AML-193 (cell line): ENCODE results near the gene ISCA1.

ENCODE experiments used
- DNase-seq, 2 experiments: peaks; one replicate each; lab custom pipeline; 2025; lab: John Stamatoyannopoulos, UW

Gene ISCA1

DNA sequence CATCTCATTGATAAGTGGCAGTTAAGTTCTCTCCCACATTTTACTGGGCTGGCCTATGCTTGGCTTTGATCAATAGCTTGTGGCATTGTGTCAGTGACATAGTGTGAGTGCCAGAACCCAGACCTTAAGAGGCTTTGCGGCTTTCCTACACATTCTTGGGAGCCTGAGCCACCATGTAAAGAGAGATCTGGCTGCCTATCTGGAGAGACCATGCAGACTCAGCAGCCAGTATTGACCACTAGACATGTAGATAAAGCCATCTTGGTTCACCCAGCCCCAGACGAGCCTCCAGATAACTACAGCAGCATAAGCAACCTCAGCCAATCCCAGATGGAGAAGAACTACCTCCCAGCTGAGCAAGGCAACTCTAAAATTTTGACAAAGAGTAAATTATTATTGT is 51.5 kb downstream of the ISCA1 start:
- no peak for DNase-seq

DNA sequence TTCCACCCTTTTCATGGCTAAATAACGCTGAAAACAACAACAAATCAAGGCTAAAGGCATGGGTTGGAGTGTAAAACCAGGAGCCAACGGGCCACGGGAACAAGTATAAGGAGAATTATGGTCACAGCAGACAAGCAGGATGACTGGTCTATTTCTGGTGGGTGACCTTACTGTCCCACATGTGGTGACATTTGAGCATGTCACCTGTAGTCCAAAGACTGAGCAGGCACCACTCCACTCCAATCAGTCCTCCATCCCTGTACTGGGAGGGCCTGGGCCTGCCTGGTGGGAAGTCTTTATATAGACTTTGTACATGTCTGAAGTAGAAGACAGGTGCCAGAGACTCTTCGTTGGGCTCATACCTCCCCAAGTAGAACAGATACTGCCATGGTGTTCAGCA is 59.7 kb downstream of the ISCA1 start:
- no peak for DNase-seq

DNA sequence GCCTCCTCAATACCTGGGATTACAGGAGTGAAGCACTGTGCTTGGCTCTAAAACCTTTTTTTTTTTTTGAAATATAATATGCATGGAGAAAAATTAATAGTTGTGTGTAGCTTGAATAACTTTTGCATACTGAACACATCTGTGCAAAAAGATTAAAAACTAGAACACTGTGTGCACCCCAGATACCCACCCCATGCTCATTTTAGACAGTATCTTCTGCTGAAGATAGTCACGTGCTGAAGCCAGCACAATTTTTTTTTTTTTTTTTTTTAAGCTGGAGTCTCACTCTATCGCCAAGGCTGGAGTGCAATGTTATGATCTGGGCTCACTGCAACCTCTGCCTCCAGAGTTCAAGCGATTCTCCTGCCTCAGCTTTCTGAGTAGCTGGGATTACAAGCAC is 62.7 kb downstream of the ISCA1 start:
- no peak for DNase-seq

DNA sequence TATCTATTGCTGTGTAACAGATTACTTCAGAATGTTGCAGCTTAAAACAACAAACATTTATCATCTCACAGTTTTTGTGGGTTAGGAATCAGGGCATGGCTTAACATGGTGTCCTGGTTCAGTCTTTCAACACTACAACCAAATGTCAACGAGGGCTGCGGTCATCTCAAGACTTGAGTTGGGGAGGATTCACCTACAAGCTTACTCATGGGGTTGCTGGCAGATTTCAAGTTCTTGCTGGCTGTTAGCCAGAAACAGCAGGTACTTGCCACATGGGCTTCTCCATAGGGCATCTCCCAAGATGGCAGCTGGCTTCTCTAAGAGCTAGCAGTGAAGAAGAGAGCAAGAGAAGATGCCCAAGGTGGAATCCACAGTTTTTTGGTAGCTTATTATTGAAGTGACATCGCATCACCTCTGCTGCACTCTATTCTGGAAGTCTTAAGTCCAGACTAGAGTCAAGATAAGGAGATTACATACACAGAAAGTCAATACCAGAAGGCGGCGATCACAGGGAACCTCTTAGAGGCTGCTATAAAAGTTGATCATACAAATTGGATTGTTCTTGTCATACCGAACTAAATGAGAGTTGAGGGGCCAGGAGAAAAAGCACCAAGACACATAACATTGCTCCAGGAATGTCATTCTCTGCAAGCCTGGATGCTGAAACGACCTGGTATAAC is 65.1 kb downstream of the ISCA1 start:
- no peak for DNase-seq
